ENCODE results near the gene CEACAM1. TPM values are rescaled to one million over a fixed set of nuclear protein-coding genes. Genes with fewer than 3 reads are reported as not detected.
A peak's percentile ranks its signal among the peaks of the same experiment; 100 is the strongest.
"Not testable (repeated sequence)": the region's sequence is repeated elsewhere in the genome, so short reads cannot be mapped to it uniquely, and the experiment has no call there.

The CEACAM1 gene
- total RNA-seq, 1 experiment from 2014 or later = 1.5 TPM

DNA sequence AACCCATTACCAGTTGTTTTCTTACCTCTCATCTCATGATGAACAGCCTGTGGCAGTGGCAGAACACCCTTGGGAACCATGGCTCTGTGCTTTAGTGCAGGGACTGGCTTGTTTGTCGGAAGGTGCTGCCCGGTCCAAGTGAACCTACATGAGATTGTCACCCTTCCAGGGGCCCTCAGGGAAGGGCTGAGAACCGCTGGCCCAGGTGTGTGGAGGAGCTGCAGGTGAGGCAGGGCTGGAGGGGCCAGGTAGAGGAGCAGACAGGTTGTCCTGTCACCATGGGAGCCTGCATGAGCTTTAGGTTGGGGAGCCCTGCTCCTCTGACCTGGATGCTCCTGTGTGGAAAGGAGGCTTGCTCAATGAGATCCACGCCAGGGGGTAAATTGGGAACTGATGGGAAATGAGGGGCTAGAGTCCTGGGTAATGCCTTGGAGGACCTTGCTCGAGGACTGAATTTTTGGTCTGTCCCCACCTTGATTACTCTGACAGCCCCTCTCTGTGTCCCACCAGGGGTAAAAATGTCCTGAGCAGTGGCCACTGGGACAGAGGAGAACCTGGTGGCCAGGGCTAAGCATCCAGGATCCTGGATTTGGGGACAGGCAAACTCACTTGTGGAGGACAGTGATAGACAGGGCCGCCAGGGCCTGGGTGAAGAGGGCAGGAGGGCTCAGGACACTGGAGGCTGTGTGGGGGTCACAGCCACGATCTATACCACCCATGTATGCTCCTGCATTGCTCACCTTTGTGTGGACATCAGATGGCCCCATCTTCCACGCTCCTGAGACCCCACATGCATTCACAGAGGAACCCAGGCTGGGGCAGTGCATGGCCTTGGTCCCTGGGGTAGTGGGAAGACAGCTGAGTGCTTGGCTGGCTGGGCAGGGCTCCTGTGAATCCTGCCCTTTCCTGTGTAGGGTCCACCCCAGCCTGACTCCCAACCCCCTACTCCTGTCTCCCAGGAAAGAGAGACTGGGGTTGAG is 24.1 kb upstream of the CEACAM1 start:
- Histone ChIP-seq H3K27ac (ENCODE audit: insufficient read length, low read depth, low read length) (no peak overlapping the region), H3K4me1 (ENCODE audit: insufficient read depth, low read length) (no peaks in the 10 kb centered on the region; the same call in 1 of the 2 replicates), H2BK15ac (ENCODE audit: low read depth, low read length) (no peak overlapping the region), H3T11ph (ENCODE audit: low read length) (no peak overlapping the region), H3K18ac (ENCODE audit: insufficient read length, low read depth, low read length) (no peak overlapping the region), H4K5ac (ENCODE audit: insufficient read length, low read depth, low read length) (no peak overlapping the region), H3K4me2 (ENCODE audit: insufficient read depth, insufficient read length, low read length) (no peak overlapping the region), H3K27me3 (ENCODE audit: insufficient read depth, low read length) (no peaks in the 10 kb centered on the region; the same call in 1 of the 2 replicates), H2AFZ (ENCODE audit: low read length) (no peak overlapping the region), H4K91ac (ENCODE audit: insufficient read length, low read depth, low read length) (no peak overlapping the region), H3K9ac (ENCODE audit: extremely low read depth, insufficient read length, low read length) (no peak overlapping the region), H3K79me1 (ENCODE audit: insufficient read depth, low read depth, low read length, poor library complexity, severe bottlenecking) (no peaks in the 10 kb centered on the region), H3K56ac (ENCODE audit: insufficient read length, low read depth, low read length) (no peak overlapping the region), H2BK20ac (ENCODE audit: low read depth, low read length, poor library complexity, severe bottlenecking) (no peak overlapping the region), H3K9me3 (ENCODE audit: control insufficient read depth, low read depth, low read length) (no peaks in the 10 kb centered on the region), H4K8ac (replicated peaks; ENCODE audit: insufficient read length, low read depth, low read length) (no peak overlapping the region), H2BK120ac (ENCODE audit: low read depth, low read length, poor library complexity, severe bottlenecking) (no peak overlapping the region), H3K23me2 (ENCODE audit: insufficient read length, low read depth, low read length, poor library complexity, severe bottlenecking) (no peaks in the 10 kb centered on the region), H2AK5ac (ENCODE audit: insufficient read length, low read length) (no peak overlapping the region), H3K4ac (ENCODE audit: low read depth, low read length) (no peak overlapping the region), H3K23ac (ENCODE audit: insufficient read length, low read depth, low read length) (no peak overlapping the region), H2BK12ac (ENCODE audit: insufficient read length, low read depth, low read length) (no peak overlapping the region), H4K20me1 (ENCODE audit: control insufficient read depth, insufficient read depth, insufficient read length) (no peaks in the 10 kb centered on the region), H3K14ac (ENCODE audit: insufficient read depth, low read length) (no peak overlapping the region; the same call in 1 of the 2 replicates), H2BK5ac (ENCODE audit: insufficient read length, low read length) (no peak overlapping the region), H3K79me2 (ENCODE audit: insufficient read depth, low read length) (no peaks in the 10 kb centered on the region)
- no CpG with 5 or more reads among the region's 8 CpGs for WGBS (ENCODE audit: extremely low coverage, insufficient read length, low lambda C conversion rate)
- Mint-ChIP-seq H3K4me1 (peaks cover 17 to 26% of the 10 kb centered on the region in 2 experiments), H3K27ac (peak overlapping the region in 1 of 3 experiments; percentile 85; a peak in 1 of 7 replicates), H3K4me3 (no peak overlapping the region), H3K9me3 (peaks cover 29 to 39% of the 10 kb centered on the region in 2 experiments), H3K27me3 (ENCODE audit: low read depth) (peaks cover 37% of the 10 kb centered on the region), H3K36me3 (ENCODE audit: insufficient read depth in 1 of 3, low read depth in 3 of 3) (peaks cover 7 to 29% (median 20%) of the 10 kb centered on the region in 3 experiments; a peak in 6 of 7 replicates)
- no peak for TF ChIP-seq CTCF (conservative IDR thresholded peaks at IDR 0.05)
- no peak for DNase-seq

DNA sequence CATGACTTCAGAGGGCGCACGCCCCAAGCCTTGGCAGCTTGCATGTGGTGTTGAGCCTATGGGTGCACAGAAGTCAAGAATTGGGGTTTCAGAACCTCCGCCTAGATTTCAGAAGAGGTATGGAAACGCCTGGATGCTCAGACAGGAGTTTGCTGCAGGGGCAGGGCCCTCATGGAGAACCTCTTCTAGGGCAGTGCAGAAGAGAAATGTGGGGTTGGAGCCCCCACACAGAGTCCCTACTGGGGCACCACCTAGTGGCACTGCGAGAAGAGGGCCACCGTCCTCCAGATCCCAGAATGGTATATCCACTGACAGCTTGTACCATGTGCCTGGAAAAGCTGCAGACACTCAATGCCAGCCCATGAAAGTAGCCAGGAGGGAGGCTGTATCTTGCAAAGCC is 22.2 kb upstream of the CEACAM1 start:
- not testable (repeated sequence) for H3T11ph ChIP-seq (ENCODE audit: low read length); H3K27ac ChIP-seq (ENCODE audit: insufficient read length, low read depth, low read length); H3K27me3 ChIP-seq (ENCODE audit: insufficient read depth, low read length); H2BK5ac ChIP-seq (ENCODE audit: insufficient read length, low read length); DNase-seq; H3K79me2 ChIP-seq (ENCODE audit: insufficient read depth, low read length); H4K5ac ChIP-seq (ENCODE audit: insufficient read length, low read depth, low read length); H3K27ac Mint-ChIP-seq; H3K79me1 ChIP-seq (ENCODE audit: insufficient read depth, low read depth, low read length, poor library complexity, severe bottlenecking); H2AFZ ChIP-seq (ENCODE audit: low read length); H2BK15ac ChIP-seq (ENCODE audit: low read depth, low read length); H4K8ac ChIP-seq (replicated peaks; ENCODE audit: insufficient read length, low read depth, low read length); H3K56ac ChIP-seq (ENCODE audit: insufficient read length, low read depth, low read length); H2BK20ac ChIP-seq (ENCODE audit: low read depth, low read length, poor library complexity, severe bottlenecking); H3K23me2 ChIP-seq (ENCODE audit: insufficient read length, low read depth, low read length, poor library complexity, severe bottlenecking); H3K14ac ChIP-seq (ENCODE audit: insufficient read depth, low read length); H3K4me2 ChIP-seq (ENCODE audit: insufficient read depth, insufficient read length, low read length); H3K4me1 ChIP-seq (ENCODE audit: insufficient read depth, low read length); H3K23ac ChIP-seq (ENCODE audit: insufficient read length, low read depth, low read length); H3K9me3 ChIP-seq (ENCODE audit: control insufficient read depth, low read depth, low read length); H3K9ac ChIP-seq (ENCODE audit: extremely low read depth, insufficient read length, low read length); H2AK5ac ChIP-seq (ENCODE audit: insufficient read length, low read length); H4K20me1 ChIP-seq (ENCODE audit: control insufficient read depth, insufficient read depth, insufficient read length); H2BK120ac ChIP-seq (ENCODE audit: low read depth, low read length, poor library complexity, severe bottlenecking); H3K4me3 Mint-ChIP-seq; H2BK12ac ChIP-seq (ENCODE audit: insufficient read length, low read depth, low read length); H3K4ac ChIP-seq (ENCODE audit: low read depth, low read length); H4K91ac ChIP-seq (ENCODE audit: insufficient read length, low read depth, low read length); H3K18ac ChIP-seq (ENCODE audit: insufficient read length, low read depth, low read length)
- Mint-ChIP-seq H3K36me3 (ENCODE audit: insufficient read depth in 1 of 3, low read depth in 3 of 3) (peaks cover 7 to 27% (median 18%) of the 10 kb centered on the region in 3 experiments; a peak in 6 of 7 replicates), H3K4me1 (peaks cover 13 to 17% of the 10 kb centered on the region in 2 experiments), H3K27me3 (ENCODE audit: low read depth) (peaks cover 50% of the 10 kb centered on the region), H3K9me3 (peaks cover 28 to 32% of the 10 kb centered on the region in 2 experiments)
- no CpG with 5 or more reads among the region's 6 CpGs for WGBS (ENCODE audit: extremely low coverage, insufficient read length, low lambda C conversion rate)
